DND-41 (cell line): ENCODE results near the gene CDCA3.

Experiments
- EZH2 ChIP-seq: IDR thresholded peaks from 3 replicates; pipeline ENCODE4 v1.6.1; 2012; ENCODE audit warnings: borderline replicate concordance, low read depth, mild to moderate bottlenecking, moderate library complexity, low read length, inconsistent platforms; ENCODE audit not compliant: severe bottlenecking
- TF ChIP-seq, protein P1 (sequence below): IDR thresholded peaks from 2 replicates; pipeline ENCODE4 v1.5.1; 2012; ENCODE audit warnings: borderline replicate concordance, low read length, moderate library complexity, mild to moderate bottlenecking; ENCODE audit not compliant: poor library complexity, severe bottlenecking; ENCODE audit errors: extremely low read depth

- TF ChIP-seq, protein P1, sequence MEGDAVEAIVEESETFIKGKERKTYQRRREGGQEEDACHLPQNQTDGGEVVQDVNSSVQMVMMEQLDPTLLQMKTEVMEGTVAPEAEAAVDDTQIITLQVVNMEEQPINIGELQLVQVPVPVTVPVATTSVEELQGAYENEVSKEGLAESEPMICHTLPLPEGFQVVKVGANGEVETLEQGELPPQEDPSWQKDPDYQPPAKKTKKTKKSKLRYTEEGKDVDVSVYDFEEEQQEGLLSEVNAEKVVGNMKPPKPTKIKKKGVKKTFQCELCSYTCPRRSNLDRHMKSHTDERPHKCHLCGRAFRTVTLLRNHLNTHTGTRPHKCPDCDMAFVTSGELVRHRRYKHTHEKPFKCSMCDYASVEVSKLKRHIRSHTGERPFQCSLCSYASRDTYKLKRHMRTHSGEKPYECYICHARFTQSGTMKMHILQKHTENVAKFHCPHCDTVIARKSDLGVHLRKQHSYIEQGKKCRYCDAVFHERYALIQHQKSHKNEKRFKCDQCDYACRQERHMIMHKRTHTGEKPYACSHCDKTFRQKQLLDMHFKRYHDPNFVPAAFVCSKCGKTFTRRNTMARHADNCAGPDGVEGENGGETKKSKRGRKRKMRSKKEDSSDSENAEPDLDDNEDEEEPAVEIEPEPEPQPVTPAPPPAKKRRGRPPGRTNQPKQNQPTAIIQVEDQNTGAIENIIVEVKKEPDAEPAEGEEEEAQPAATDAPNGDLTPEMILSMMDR, result peak; percentile 98
- TF ChIP-seq EZH2, result no peak
These were observed 21.3 kb upstream of the CDCA3 start for GRCh38 chr12:6872073-6873048.
